Osteocyte (in vitro differentiated cells): Measurements from ENCODE around the gene CCNDBP1. TPM values are rescaled to one million over a fixed set of nuclear protein-coding genes. Genes with fewer than 3 reads are reported as not detected.
A peak's percentile ranks its signal among the peaks of the same experiment; 100 is the strongest.
"Not testable (repeated sequence)": the region's sequence is repeated elsewhere in the genome, so short reads cannot be mapped to it uniquely, and the experiment has no call there.

Source experiments
- DNase-seq: peaks from one replicate; pipeline ENCODE4 v3.0.0; 2021; ENCODE audit warnings: mixed read lengths; ENCODE audit not compliant: unreplicated experiment; ENCODE audit errors: extremely low spot score
- H3K27ac Mint-ChIP-seq: one replicate; pipeline ENCODE4 v1.8.0; 2021; ENCODE audit warnings: mild to moderate bottlenecking, mixed read lengths; ENCODE audit not compliant: unreplicated experiment
- H3K27me3 Mint-ChIP-seq: one replicate; pipeline ENCODE4 v1.8.0; 2021; ENCODE audit warnings: mixed read lengths; ENCODE audit not compliant: unreplicated experiment
- H3K36me3 Mint-ChIP-seq: one replicate; pipeline ENCODE4 v1.8.0; 2021; ENCODE audit warnings: mixed read lengths; ENCODE audit not compliant: unreplicated experiment
- H3K4me1 Mint-ChIP-seq: one replicate; pipeline ENCODE4 v1.8.0; 2021; ENCODE audit warnings: mixed read lengths; ENCODE audit not compliant: unreplicated experiment
- H3K4me3 Mint-ChIP-seq: one replicate; pipeline ENCODE4 v1.8.0; 2021; ENCODE audit warnings: mild to moderate bottlenecking, moderate library complexity, mixed read lengths; ENCODE audit not compliant: unreplicated experiment
- H3K9me3 Mint-ChIP-seq: one replicate; pipeline ENCODE4 v1.8.0; 2021; ENCODE audit warnings: mixed read lengths; ENCODE audit not compliant: unreplicated experiment
- CTCF ChIP-seq: fragments of 200-600 bp; sonication (generic); IDR thresholded peaks from 2 replicates; pipeline ENCODE4 v1.5.0; 2021; ENCODE audit warnings: antibody characterized with exemption, mild to moderate bottlenecking, moderate library complexity
- total RNA-seq: library from RNA; stranded (reverse); gene quantifications from 2 replicates; pipeline ENCODE4 v1.2.1, GENCODE V29; 2021

The CCNDBP1 gene
- total RNA-seq, 1 donor from 2014 or later, result 39.6 TPM

DNA sequence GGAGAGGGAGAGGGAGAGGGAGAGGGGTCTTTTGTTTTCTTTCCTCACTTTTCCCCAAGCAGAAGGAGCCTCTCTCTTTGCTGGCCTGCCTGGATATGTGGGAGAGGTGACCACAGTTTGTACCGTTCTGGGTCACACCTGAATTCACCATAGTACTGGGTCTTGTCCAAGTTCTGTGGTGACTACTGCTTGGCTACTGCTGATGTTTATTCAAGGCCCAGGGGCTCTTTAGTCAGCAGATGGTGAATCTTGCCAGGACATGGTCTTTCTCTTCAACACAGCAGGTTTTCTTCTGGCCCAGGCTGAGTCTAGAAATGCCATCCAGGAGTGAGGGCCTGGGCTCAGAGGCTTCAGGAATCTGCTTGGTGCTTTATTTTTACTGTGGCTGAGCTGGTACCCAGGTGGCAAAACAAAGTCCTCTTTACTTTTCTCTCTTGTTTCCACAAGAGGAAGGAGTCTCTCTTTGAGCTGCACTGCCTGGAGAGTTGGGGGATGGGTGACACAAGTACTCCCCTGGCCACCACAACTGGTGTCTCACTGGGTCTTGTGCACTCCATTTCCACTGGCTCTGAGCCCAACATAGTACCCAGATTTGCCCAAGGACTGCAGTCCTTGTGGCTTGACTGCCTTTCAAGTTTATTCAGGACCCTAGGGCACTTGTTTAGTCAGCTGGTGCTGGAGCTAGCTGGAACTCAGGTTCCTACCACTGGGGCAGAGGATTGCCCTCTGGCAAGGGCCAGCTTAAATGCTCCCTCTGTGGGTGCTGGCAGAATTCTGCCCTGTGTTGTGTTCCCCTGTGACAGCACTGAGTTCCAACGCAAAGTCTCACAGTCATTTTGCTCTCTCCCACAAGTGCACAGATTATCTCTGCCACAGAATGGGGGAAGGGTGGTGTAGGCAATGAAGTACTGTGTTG, 16.8 kb upstream of the CCNDBP1 start:
- TF ChIP-seq CTCF, result no peak
- Mint-ChIP-seq H3K36me3 (peaks cover 24% of the 10 kb centered on the region), H3K27ac (peak overlapping the region; percentile 82), H3K27me3 (no peaks in the 10 kb centered on the region), H3K4me3 (no peak overlapping the region), H3K9me3 (no peaks in the 10 kb centered on the region), H3K4me1 (peaks cover 32% of the 10 kb centered on the region)
- no peak for DNase-seq

- Mint-ChIP-seq H3K4me1 (peaks cover 32% of the 10 kb centered on the region), H3K4me3 (no peak overlapping the region), H3K27me3 (no peaks in the 10 kb centered on the region), H3K27ac (no peak overlapping the region), H3K36me3 (peaks cover 27% of the 10 kb centered on the region), H3K9me3 (no peaks in the 10 kb centered on the region)
- DNase-seq, result no peak
- no peak for TF ChIP-seq CTCF
These were observed 15.3 kb upstream of the CCNDBP1 start for GRCh38 chr15:43169888-43170287.

DNA sequence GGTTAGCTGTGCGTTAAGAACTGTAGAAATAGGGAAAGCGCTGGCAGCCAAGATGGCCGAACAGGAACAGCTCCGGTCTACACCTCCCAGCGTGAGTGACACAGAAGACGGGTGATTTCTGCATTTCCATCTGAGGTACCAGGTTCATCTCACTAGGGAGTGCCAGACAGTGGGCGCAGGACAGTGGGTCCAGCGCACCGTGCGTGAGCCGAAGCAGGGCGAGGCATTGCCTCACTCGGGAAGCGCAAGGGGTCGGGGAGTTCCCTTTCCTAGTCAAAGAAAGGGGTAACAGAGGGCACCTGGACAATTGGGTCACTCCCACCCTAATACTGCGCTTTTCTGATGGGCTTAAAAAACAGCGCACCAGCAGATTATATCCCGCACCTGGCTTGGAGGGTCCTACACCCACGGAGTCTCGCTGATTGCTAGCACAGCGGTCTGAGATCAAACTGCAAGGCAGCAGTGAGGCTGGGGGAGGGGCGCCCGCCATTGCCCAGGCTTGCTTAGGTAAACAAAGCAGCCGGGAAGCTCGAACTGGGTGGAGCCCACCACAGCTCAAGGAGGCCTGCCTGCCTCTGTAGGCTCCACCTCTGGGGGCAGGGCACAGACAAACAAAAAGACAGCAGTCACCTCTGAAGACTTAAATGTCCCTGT, 9.4 kb upstream of the CCNDBP1 start:
- peaks cover 30% of the 10 kb centered on the region for H3K36me3 Mint-ChIP-seq
- DNase-seq, H3K9me3 Mint-ChIP-seq, H3K4me3 Mint-ChIP-seq, H3K27me3 Mint-ChIP-seq, H3K27ac Mint-ChIP-seq, H3K4me1 Mint-ChIP-seq: not testable (repeated sequence)

- not testable (repeated sequence) for H3K27me3 Mint-ChIP-seq, H3K27ac Mint-ChIP-seq, DNase-seq, H3K4me3 Mint-ChIP-seq, H3K9me3 Mint-ChIP-seq, H3K4me1 Mint-ChIP-seq
- peaks cover 30% of the 10 kb centered on the region for H3K36me3 Mint-ChIP-seq
These were observed 8.1 kb upstream of the CCNDBP1 start for GRCh38 chr15:43177147-43177546.

DNA sequence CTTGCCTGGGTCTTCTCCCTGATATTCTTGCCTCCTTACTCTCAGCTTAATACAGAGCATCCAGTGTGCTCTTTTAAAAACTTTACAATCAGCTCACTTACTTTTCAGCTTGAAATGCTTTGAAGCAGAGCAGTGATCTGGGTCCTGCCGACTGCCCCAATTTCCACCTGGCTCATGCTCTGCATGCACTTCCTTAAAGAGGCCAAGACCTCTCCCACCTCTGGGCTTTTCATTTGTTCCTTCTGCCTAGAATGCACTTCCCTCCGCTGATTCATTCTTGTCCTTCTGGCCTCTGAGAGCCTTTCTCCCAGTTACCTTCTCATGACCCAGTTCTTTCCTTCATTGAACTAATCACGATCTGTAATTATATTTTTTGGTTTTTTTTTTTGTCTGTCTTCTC, 1.9 kb upstream of the CCNDBP1 start:
- no peaks in the 10 kb centered on the region for H3K9me3 Mint-ChIP-seq
- peaks cover 8% of the 10 kb centered on the region for H3K36me3 Mint-ChIP-seq
- H3K4me1 Mint-ChIP-seq, result peaks cover 15% of the 10 kb centered on the region
- H3K27ac Mint-ChIP-seq, result no peak overlapping the region
- H3K4me3 Mint-ChIP-seq, result no peak overlapping the region
- no peaks in the 10 kb centered on the region for H3K27me3 Mint-ChIP-seq
- no peak for TF ChIP-seq CTCF
- no peak for DNase-seq
